GM12878 (cell line): Measurements from ENCODE around the gene FBXW7. TPM values are rescaled to one million over a fixed set of nuclear protein-coding genes. Genes with fewer than 3 reads are reported as not detected.

Experiments used
- ATF7 ChIP-seq: fragments of 450-650 bp; IDR thresholded peaks from 2 replicates; pipeline ENCODE4 v1.6.1; 2016; ENCODE audit warnings: low read depth, mild to moderate bottlenecking
- CBFB ChIP-seq: IDR thresholded peaks from 2 replicates; pipeline ENCODE4 v1.6.1; 2016; ENCODE audit warnings: antibody characterized with exemption, low read depth
- CREM ChIP-seq: IDR thresholded peaks from 2 replicates; pipeline ENCODE4 v1.6.1; 2014; ENCODE audit warnings: antibody characterized with exemption, low read depth
- EGR1 ChIP-seq, 2 experiments: IDR thresholded peaks; 1 replicate in 1 of 2; 2 replicates in 1 of 2; pipeline ENCODE4 v1.6.1; 2011 to 2012; ENCODE audit warnings: low read depth in 2 of 2, low read length in 2 of 2, borderline replicate concordance in 1 of 2, mild to moderate bottlenecking in 1 of 2, moderate library complexity in 1 of 2
- FOXM1 ChIP-seq: IDR thresholded peaks from 2 replicates; pipeline ENCODE4 v1.6.1; 2012; ENCODE audit warnings: low read depth, mild to moderate bottlenecking, inconsistent platforms, low read length, moderate library complexity
- IKZF1 ChIP-seq: fragments of 450-650 bp; conservative IDR thresholded peaks from 2 replicates; pipeline ENCODE4 v1.6.1; 2017; ENCODE audit warnings: antibody characterized with exemption, mild to moderate bottlenecking
- KAT2A ChIP-seq: conservative IDR thresholded peaks from 2 replicates; pipeline ENCODE4 v1.6.1; 2011; ENCODE audit warnings: low read depth, low read length; ENCODE audit not compliant: control insufficient read depth
- MEF2A ChIP-seq: IDR thresholded peaks from 2 replicates; pipeline ENCODE4 v1.6.1; 2011; ENCODE audit warnings: low read depth, mild to moderate bottlenecking, low read length, moderate library complexity; ENCODE audit not compliant: insufficient read depth
- MYC ChIP-seq: IDR thresholded peaks from 2 replicates; pipeline ENCODE4 v1.6.1; 2011; ENCODE audit warnings: mild to moderate bottlenecking, low read length, moderate library complexity, inconsistent platforms; ENCODE audit not compliant: insufficient read depth, insufficient replicate concordance, insufficient read length, severe bottlenecking
- PAX8 ChIP-seq: fragments of 450-650 bp; IDR thresholded peaks from 2 replicates; pipeline ENCODE4 v1.6.1; 2017; ENCODE audit warnings: mild to moderate bottlenecking, moderate library complexity
- RAD51 ChIP-seq: fragments of 450-650 bp; IDR thresholded peaks from 2 replicates; pipeline ENCODE4 v1.6.1; 2016; ENCODE audit warnings: moderate library complexity, mild to moderate bottlenecking, inconsistent platforms
- RELA ChIP-seq: fragments of 450-650 bp; IDR thresholded peaks from 2 replicates; pipeline ENCODE4 v1.8.0; 2014; ENCODE audit warnings: borderline replicate concordance; ENCODE audit not compliant: partially characterized antibody
- RUNX3 ChIP-seq: IDR thresholded peaks from 2 replicates; pipeline ENCODE4 v1.6.1; 2012; ENCODE audit warnings: low read length, inconsistent platforms
- SPI1 ChIP-seq: IDR thresholded peaks from 2 replicates; pipeline ENCODE4 v1.6.1; 2011; ENCODE audit warnings: low read depth, mild to moderate bottlenecking, low read length, moderate library complexity, borderline replicate concordance; ENCODE audit not compliant: insufficient read depth
- STAT1 ChIP-seq: fragments of 450-650 bp; conservative IDR thresholded peaks from 2 replicates; pipeline ENCODE4 v1.6.1; 2014; ENCODE audit warnings: antibody characterized with exemption, mild to moderate bottlenecking
- TARDBP ChIP-seq: IDR thresholded peaks from 2 replicates; pipeline ENCODE4 v1.6.1; 2016; ENCODE audit warnings: borderline replicate concordance
- TBL1XR1 ChIP-seq: IDR thresholded peaks from 2 replicates; pipeline ENCODE4 v1.6.1; 2012; ENCODE audit warnings: low read depth, low read length, improper control_type of control experiment
- YY1 ChIP-seq: IDR thresholded peaks from 2 replicates; pipeline ENCODE4 v1.6.1; 2011; ENCODE audit warnings: low read depth, mild to moderate bottlenecking, low read length
- ZNF207 ChIP-seq: fragments of 450-650 bp; IDR thresholded peaks from 2 replicates; pipeline ENCODE4 v1.6.1; 2014; ENCODE audit warnings: antibody characterized with exemption, mild to moderate bottlenecking, borderline replicate concordance
- ZNF24 ChIP-seq: fragments of 450-650 bp; IDR thresholded peaks from 2 replicates; pipeline ENCODE4 v1.6.1; 2017; ENCODE audit warnings: antibody characterized with exemption, mild to moderate bottlenecking
- ZZZ3 ChIP-seq: IDR thresholded peaks from 2 replicates; pipeline ENCODE4 v1.6.1; 2011; ENCODE audit warnings: low read depth; ENCODE audit not compliant: control insufficient read depth, insufficient read length
- polyA plus RNA-seq, 11 experiments: library from polyadenylated mRNA; depleted of rRNA in 4 of 11; unstranded in 6 of 11; stranded (reverse) in 5 of 11; fragments of >200 nt; fragmentation: Nextera tagmentation in 4 of 11; fragmentation: Illumina TruSeq in 1 of 11; extraction: Ambion mirVana in 4 of 11; extraction: Trizol in 1 of 11; gene quantifications; 1 replicate in 1 of 11; 2 replicates in 10 of 11; pipeline versions ENCODE4 v1.2.1 to v1.2.3, GENCODE V29; 2011 to 2016; ENCODE audit warnings: inconsistent platforms in 2 of 11, missing spikeins in 2 of 11, low read depth in 1 of 11
- total RNA-seq, 4 experiments: library from RNA; depleted of rRNA in 3 of 4; stranded (reverse); fragments of >200 nt in 3 of 4; fragmentation: Illumina TruSeq in 1 of 4; extraction: Trizol in 1 of 4; gene quantifications; 2 replicates each; pipeline versions ENCODE4 v1.2.1 to v1.2.3, GENCODE V29; 2013 to 2021
- TF ChIP-seq, protein P1 (sequence below): fragments of 450-650 bp; IDR thresholded peaks from 2 replicates; pipeline ENCODE4 v1.6.1; 2017; ENCODE audit warnings: antibody characterized with exemption, mild to moderate bottlenecking, moderate library complexity
- TF ChIP-seq, protein P2 (sequence below): IDR thresholded peaks from 2 replicates; pipeline ENCODE4 v1.6.1; 2011; ENCODE audit warnings: mild to moderate bottlenecking, low read depth, low read length, moderate library complexity; ENCODE audit not compliant: insufficient replicate concordance
- TF ChIP-seq, protein P3 (sequence below): IDR thresholded peaks from 2 replicates; pipeline ENCODE4 v1.6.1; 2012; ENCODE audit warnings: low read length, inconsistent platforms
- TF ChIP-seq, protein P4 (sequence below): fragments of 450-650 bp; IDR thresholded peaks from 2 replicates; pipeline ENCODE4 v1.6.1; 2017; ENCODE audit warnings: mild to moderate bottlenecking, low read depth, inconsistent platforms; ENCODE audit not compliant: poor library complexity, severe bottlenecking

Gene FBXW7
- total and polyA plus RNA-seq, 10 of the 15 experiments (the other 5 are each of a cell fraction or from before 2014, with no cell fraction given): 35.8 to 118 (median 47.2) TPM

- TF ChIP-seq SPI1: peak; percentile 54
- TF ChIP-seq, protein P1, sequence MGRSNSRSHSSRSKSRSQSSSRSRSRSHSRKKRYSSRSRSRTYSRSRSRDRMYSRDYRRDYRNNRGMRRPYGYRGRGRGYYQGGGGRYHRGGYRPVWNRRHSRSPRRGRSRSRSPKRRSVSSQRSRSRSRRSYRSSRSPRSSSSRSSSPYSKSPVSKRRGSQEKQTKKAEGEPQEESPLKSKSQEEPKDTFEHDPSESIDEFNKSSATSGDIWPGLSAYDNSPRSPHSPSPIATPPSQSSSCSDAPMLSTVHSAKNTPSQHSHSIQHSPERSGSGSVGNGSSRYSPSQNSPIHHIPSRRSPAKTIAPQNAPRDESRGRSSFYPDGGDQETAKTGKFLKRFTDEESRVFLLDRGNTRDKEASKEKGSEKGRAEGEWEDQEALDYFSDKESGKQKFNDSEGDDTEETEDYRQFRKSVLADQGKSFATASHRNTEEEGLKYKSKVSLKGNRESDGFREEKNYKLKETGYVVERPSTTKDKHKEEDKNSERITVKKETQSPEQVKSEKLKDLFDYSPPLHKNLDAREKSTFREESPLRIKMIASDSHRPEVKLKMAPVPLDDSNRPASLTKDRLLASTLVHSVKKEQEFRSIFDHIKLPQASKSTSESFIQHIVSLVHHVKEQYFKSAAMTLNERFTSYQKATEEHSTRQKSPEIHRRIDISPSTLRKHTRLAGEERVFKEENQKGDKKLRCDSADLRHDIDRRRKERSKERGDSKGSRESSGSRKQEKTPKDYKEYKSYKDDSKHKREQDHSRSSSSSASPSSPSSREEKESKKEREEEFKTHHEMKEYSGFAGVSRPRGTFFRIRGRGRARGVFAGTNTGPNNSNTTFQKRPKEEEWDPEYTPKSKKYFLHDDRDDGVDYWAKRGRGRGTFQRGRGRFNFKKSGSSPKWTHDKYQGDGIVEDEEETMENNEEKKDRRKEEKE: no peak
- no peak for TF ChIP-seq MYC
- TF ChIP-seq ZNF24: no peak
- no peak for TF ChIP-seq STAT1
- no peak for TF ChIP-seq RELA
- TF ChIP-seq TARDBP: no peak
- TF ChIP-seq CREM: no peak
- TF ChIP-seq ATF7: peak; percentile 67
- TF ChIP-seq MEF2A: 0 out of 2 replicates have a peak, but pooled peaks have one; percentile 7
- no peak for TF ChIP-seq RAD51
- no peak for TF ChIP-seq FOXM1
- no peak for TF ChIP-seq KAT2A
- no peak for TF ChIP-seq EGR1 (IDR thresholded peaks at IDR 0.05; ENCODE audit: borderline replicate concordance in 1 of 2, low read depth in 2 of 2, low read length in 2 of 2)
- no peak for TF ChIP-seq PAX8
- TF ChIP-seq RUNX3: no peak; the same call in 1 of the 2 replicates
- TF ChIP-seq, protein P2, sequence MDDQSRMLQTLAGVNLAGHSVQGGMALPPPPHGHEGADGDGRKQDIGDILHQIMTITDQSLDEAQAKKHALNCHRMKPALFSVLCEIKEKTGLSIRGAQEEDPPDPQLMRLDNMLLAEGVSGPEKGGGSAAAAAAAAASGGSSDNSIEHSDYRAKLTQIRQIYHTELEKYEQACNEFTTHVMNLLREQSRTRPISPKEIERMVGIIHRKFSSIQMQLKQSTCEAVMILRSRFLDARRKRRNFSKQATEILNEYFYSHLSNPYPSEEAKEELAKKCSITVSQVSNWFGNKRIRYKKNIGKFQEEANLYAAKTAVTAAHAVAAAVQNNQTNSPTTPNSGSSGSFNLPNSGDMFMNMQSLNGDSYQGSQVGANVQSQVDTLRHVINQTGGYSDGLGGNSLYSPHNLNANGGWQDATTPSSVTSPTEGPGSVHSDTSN: peak; percentile 76
- no peak for TF ChIP-seq CBFB
- TF ChIP-seq TBL1XR1: no peak
- TF ChIP-seq, protein P3, sequence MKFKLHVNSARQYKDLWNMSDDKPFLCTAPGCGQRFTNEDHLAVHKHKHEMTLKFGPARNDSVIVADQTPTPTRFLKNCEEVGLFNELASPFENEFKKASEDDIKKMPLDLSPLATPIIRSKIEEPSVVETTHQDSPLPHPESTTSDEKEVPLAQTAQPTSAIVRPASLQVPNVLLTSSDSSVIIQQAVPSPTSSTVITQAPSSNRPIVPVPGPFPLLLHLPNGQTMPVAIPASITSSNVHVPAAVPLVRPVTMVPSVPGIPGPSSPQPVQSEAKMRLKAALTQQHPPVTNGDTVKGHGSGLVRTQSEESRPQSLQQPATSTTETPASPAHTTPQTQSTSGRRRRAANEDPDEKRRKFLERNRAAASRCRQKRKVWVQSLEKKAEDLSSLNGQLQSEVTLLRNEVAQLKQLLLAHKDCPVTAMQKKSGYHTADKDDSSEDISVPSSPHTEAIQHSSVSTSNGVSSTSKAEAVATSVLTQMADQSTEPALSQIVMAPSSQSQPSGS: peak; percentile 37; the same call in 1 of the 2 replicates
- TF ChIP-seq, protein P4, sequence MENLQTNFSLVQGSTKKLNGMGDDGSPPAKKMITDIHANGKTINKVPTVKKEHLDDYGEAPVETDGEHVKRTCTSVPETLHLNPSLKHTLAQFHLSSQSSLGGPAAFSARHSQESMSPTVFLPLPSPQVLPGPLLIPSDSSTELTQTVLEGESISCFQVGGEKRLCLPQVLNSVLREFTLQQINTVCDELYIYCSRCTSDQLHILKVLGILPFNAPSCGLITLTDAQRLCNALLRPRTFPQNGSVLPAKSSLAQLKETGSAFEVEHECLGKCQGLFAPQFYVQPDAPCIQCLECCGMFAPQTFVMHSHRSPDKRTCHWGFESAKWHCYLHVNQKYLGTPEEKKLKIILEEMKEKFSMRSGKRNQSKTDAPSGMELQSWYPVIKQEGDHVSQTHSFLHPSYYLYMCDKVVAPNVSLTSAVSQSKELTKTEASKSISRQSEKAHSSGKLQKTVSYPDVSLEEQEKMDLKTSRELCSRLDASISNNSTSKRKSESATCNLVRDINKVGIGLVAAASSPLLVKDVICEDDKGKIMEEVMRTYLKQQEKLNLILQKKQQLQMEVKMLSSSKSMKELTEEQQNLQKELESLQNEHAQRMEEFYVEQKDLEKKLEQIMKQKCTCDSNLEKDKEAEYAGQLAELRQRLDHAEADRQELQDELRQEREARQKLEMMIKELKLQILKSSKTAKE: no peak
- no peak for TF ChIP-seq ZNF207
- TF ChIP-seq IKZF1: no peak
- TF ChIP-seq ZZZ3: no peak
- no peak for TF ChIP-seq YY1
Observed at GRCh38 chr4:152509595-152510225, 26.2 kb downstream of the FBXW7 start (continued).
